Endodermal cell (in vitro differentiated cells): ENCODE measurements around the gene KRT33A. TPM values are rescaled to one million over a fixed set of nuclear protein-coding genes. Genes with fewer than 3 reads are reported as not detected.

Experiments used
- DNase-seq: peaks from one replicate; pipeline ENCODE4 v3.0.0-alpha.2; 2017
- H3K27ac ChIP-seq: 2 replicates; pipeline ENCODE4 v1.5.1; 2013; ENCODE audit warnings: mild to moderate bottlenecking, low read depth, low read length, moderate library complexity
- H3K27me3 ChIP-seq: 2 replicates; pipeline ENCODE4 v1.6.1; 2013; ENCODE audit warnings: mild to moderate bottlenecking, low read length, moderate library complexity; ENCODE audit not compliant: insufficient read depth, control insufficient read depth, poor library complexity, severe bottlenecking
- H3K36me3 ChIP-seq: 2 replicates; pipeline ENCODE4 v1.7.0; 2013; ENCODE audit warnings: mild to moderate bottlenecking, low read length, moderate library complexity; ENCODE audit not compliant: control insufficient read depth, insufficient read depth
- H3K4me1 ChIP-seq: one replicate; pipeline ENCODE4 v1.7.0; 2013; ENCODE audit warnings: low read length; ENCODE audit not compliant: control insufficient read depth, insufficient read depth
- H3K4me3 ChIP-seq: 2 replicates; pipeline ENCODE4 v1.5.1; 2013; ENCODE audit warnings: mild to moderate bottlenecking, low read length, moderate library complexity
- H3K9ac ChIP-seq: 2 replicates; pipeline ENCODE4 v1.6.1; 2013; ENCODE audit warnings: mild to moderate bottlenecking, low read length, moderate library complexity; ENCODE audit not compliant: poor library complexity, severe bottlenecking; ENCODE audit errors: extremely low read depth
- H3K9me3 ChIP-seq: 2 replicates; pipeline ENCODE4 v1.6.1; 2013; ENCODE audit warnings: mild to moderate bottlenecking, low read length, moderate library complexity; ENCODE audit not compliant: control insufficient read depth
- H3K27ac Mint-ChIP-seq: 2 replicates; pipeline ENCODE4 v1.8.0; 2020; ENCODE audit warnings: mixed read lengths
- H3K27me3 Mint-ChIP-seq: 2 replicates; pipeline ENCODE4 v1.8.0; 2021; ENCODE audit warnings: mild to moderate bottlenecking, mixed read lengths; ENCODE audit not compliant: insufficient read depth
- H3K36me3 Mint-ChIP-seq: 2 replicates; pipeline ENCODE4 v1.8.0; 2020; ENCODE audit warnings: low read depth, mixed read lengths
- H3K4me1 Mint-ChIP-seq: 2 replicates; pipeline ENCODE4 v1.8.0; 2020; ENCODE audit warnings: mixed read lengths
- H3K4me3 Mint-ChIP-seq: 2 replicates; pipeline ENCODE4 v1.8.0; 2020; ENCODE audit warnings: mild to moderate bottlenecking, moderate library complexity, mixed read lengths
- H3K9me3 Mint-ChIP-seq: 2 replicates; pipeline ENCODE4 v1.8.0; 2020; ENCODE audit warnings: mild to moderate bottlenecking, mixed read lengths
- CTCF ChIP-seq: fragments of 200-600 bp; sonication (generic); conservative IDR thresholded peaks from 2 replicates; pipeline ENCODE4 v1.5.0; 2021; ENCODE audit warnings: antibody characterized with exemption, mild to moderate bottlenecking
- WGBS, 2 experiments: methylation state at CpG; one replicate each; pipeline versions ENCODE4 v1.1.5 to v1.1.7; 2013; ENCODE audit warnings: missing lambda C conversion rate in 2 of 2, mixed read lengths in 1 of 2; ENCODE audit not compliant: insufficient coverage in 1 of 2, insufficient read length in 1 of 2; 5-methylcytosine and 5-hydroxymethylcytosine counted together
- total RNA-seq, 2 donors: library from RNA; stranded (reverse); fragmentation: NEBNext Ultra II Directional in 1 of 2; extraction: Animal tissue kit (Norgen Biotek cat#: 25700) in 1 of 2; gene quantifications; 2 replicates in 1 of 2; 3 replicates in 1 of 2; pipeline ENCODE4 v1.2.1, GENCODE V29; 2021

Gene KRT33A
- total RNA-seq, 2 donors from 2014 or later, result not detected

- WGBS, 2 experiments, result 88 to 100% methylated on average over 1 to 3 of the region's 3 CpGs
- Mint-ChIP-seq H3K9me3 (peaks cover 53% of the 10 kb centered on the region), H3K4me3 (no peak overlapping the region), H3K27ac (no peak overlapping the region), H3K27me3 (peaks cover 18% of the 10 kb centered on the region), H3K36me3 (no peaks in the 10 kb centered on the region), H3K4me1 (no peaks in the 10 kb centered on the region)
- Histone ChIP-seq H3K27me3 (no peaks in the 10 kb centered on the region), H3K9me3 (peaks cover 27% of the 10 kb centered on the region), H3K9ac (no peak overlapping the region), H3K4me1 (no peaks in the 10 kb centered on the region), H3K36me3 (no peaks in the 10 kb centered on the region), H3K4me3 (no peak overlapping the region), H3K27ac (no peak overlapping the region)
- no peak for TF ChIP-seq CTCF
- no peak for DNase-seq
Observed at GRCh38 chr17:41340494-41340893, 10.1 kb downstream of the KRT33A start.

DNA sequence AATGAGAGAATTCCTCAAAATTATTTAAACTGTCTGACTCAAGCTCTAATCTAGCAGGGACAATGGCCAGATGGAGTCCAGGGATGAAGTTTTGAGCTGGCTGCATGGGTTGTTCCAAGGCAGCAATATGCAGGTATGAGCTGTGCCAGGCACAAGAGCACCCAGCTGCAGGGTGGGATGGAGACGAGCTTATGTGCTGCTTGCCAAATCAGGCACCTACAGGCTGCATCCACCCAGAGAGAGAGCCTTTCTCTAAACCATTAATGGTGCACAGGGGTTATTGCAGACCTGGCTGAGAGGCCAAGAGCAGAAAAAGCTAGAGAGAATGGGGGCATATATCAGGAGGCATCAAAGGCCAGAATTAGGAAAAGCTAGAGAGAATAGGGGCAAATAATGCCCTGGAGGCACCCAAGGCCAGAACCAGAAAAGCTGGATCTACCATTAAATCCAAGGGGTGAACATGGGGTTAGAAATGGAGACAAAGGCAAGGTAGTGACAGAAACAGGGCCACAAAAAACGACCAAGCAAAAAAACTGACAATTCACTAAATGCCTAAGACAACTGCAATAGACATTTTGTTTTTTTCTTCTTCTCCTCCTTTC, 11.0 kb downstream of the KRT33A start:
- Mint-ChIP-seq H3K4me1 (peaks cover 2% of the 10 kb centered on the region), H3K27ac (no peak overlapping the region), H3K36me3 (no peaks in the 10 kb centered on the region), H3K4me3 (no peak overlapping the region), H3K27me3 (peaks cover 18% of the 10 kb centered on the region), H3K9me3 (peaks cover 53% of the 10 kb centered on the region)
- H3K9me3 ChIP-seq, result peaks cover 27% of the 10 kb centered on the region
- TF ChIP-seq CTCF, result no peak
- H3K27me3 ChIP-seq, result no peaks in the 10 kb centered on the region
- no peaks in the 10 kb centered on the region for H3K36me3 ChIP-seq
- peaks cover 3% of the 10 kb centered on the region for H3K4me1 ChIP-seq
- H3K9ac ChIP-seq, result no peak overlapping the region
- no peak overlapping the region for H3K27ac ChIP-seq
- WGBS, 2 experiments, result 82 to 89% methylated on average over 1 to 2 of the region's 2 CpGs
- no peak overlapping the region for H3K4me3 ChIP-seq
- no peak for DNase-seq

GRCh38 chr17:41338961-41339485, 11.6 kb downstream of the KRT33A start:
- Histone ChIP-seq H3K27ac (no peak overlapping the region), H3K4me1 (peaks cover 4% of the 10 kb centered on the region), H3K36me3 (no peaks in the 10 kb centered on the region), H3K4me3 (no peak overlapping the region), H3K9ac (no peak overlapping the region), H3K9me3 (peaks cover 27% of the 10 kb centered on the region), H3K27me3 (no peaks in the 10 kb centered on the region)
- Mint-ChIP-seq H3K4me3 (no peak overlapping the region), H3K27ac (no peak overlapping the region), H3K9me3 (peaks cover 50% of the 10 kb centered on the region), H3K27me3 (peaks cover 18% of the 10 kb centered on the region), H3K4me1 (peaks cover 8% of the 10 kb centered on the region), H3K36me3 (no peaks in the 10 kb centered on the region)
- no peak for TF ChIP-seq CTCF
- DNase-seq, result no peak
- WGBS, 2 experiments, result 90 to 100% methylated on average over 5 of the region's 5 CpGs
